Ovary (tissue), 9 donors: ENCODE measurements around the gene BBS12. TPM values are rescaled to one million over a fixed set of nuclear protein-coding genes. Genes with fewer than 3 reads are reported as not detected.

ENCODE experiments used
- DNase-seq, 5 donors: peaks; one replicate each; pipeline ENCODE4 v3.0.0-alpha.2; 2019 to 2020
- H3K27ac ChIP-seq, 2 donors: fragments of 200-600 bp; one replicate each; pipeline versions ENCODE4 v1.5.1 to v1.8.0; 2019 to 2022
- H3K27me3 ChIP-seq: fragments of 200-600 bp; one replicate; pipeline ENCODE4 v1.8.0; 2022
- H3K36me3 ChIP-seq: fragments of 200-600 bp; sonication (generic); one replicate; pipeline ENCODE4 v1.5.1; 2019
- H3K4me1 ChIP-seq: one replicate; pipeline ENCODE4 v1.8.1; 2013; ENCODE audit warnings: mild to moderate bottlenecking, moderate library complexity; ENCODE audit not compliant: insufficient read depth
- H3K4me3 ChIP-seq: fragments of 200-600 bp; sonication (generic); one replicate; pipeline ENCODE4 v1.5.1; 2017
- H3K9me3 ChIP-seq, 2 donors: fragments of 200-600 bp in 1 of 2; sonication (generic) in 1 of 2; one replicate each; pipeline versions ENCODE4 v1.5.1 to v1.8.1; 2013 to 2019; ENCODE audit warnings: mild to moderate bottlenecking in 1 of 2, moderate library complexity in 1 of 2
- EP300 ChIP-seq: sonication (generic); formaldehyde crosslinking; IDR thresholded peaks from one replicate; pipeline ENCODE4 v1.6.1; 2017; ENCODE audit warnings: antibody characterized with exemption
- POLR2A ChIP-seq: fragments of 450-650 bp; IDR thresholded peaks from one replicate; pipeline ENCODE4 v1.6.1; 2017; ENCODE audit warnings: antibody characterized with exemption, mild to moderate bottlenecking, moderate library complexity
- WGBS, 3 donors: extraction: QIAGEN DNeasy Blood & Tissue Kit in 1 of 3; methylation state at CpG; one replicate each; pipeline versions ENCODE4 v1.1.5 to v1.1.7; 2013 to 2017; 5-methylcytosine and 5-hydroxymethylcytosine counted together
- intact Hi-C, 4 donors: fragments of 100-400 bp; cut with DNase I; formaldehyde crosslinking; loops; one replicate each; pipeline versions ENCODE4 v1.11.0 to v1.15.1; 2022 to 2023
- polyA plus RNA-seq, 2 donors: library from polyadenylated mRNA; stranded (reverse); fragments of 200-250 nt in 1 of 2; fragments of 350-450 nt in 1 of 2; fragmentation: Illumina TruSeq in 1 of 2; extraction: RNeasy Lipid Tissue Mini Kit (QIAGEN cat#74804) in 1 of 2; gene quantifications; one replicate each; pipeline ENCODE4 v1.2.3, GENCODE V29; 2013 to 2014
- total RNA-seq, 7 donors: library from RNA; depleted of rRNA in 2 of 7; stranded (reverse); fragments of >200 nt in 2 of 7; fragmentation: NEBNext Ultra II Directional in 3 of 7; extraction: Animal tissue kit (Norgen Biotek cat#: 25700) in 3 of 7; gene quantifications; one replicate each; pipeline versions ENCODE4 v1.1.0 to v1.2.4, GENCODE V29; 2016 to 2023
- TF ChIP-seq, protein P1 (sequence below), 3 donors: fragments of 450-650 bp in 2 of 3; fragments of 200-600 bp in 1 of 3; IDR thresholded peaks; one replicate each; pipeline versions ENCODE4 v1.5.1 to v1.8.0; 2016 to 2022; ENCODE audit warnings: antibody characterized with exemption in 3 of 3, mild to moderate bottlenecking in 1 of 3
- donor health status: DM: no; HTN: no; CAD: no; lungs with moderate emphysema.
- donor health status: DM: no; HTN: no; CAD: no.
- donor health status: Bipolar disorder and iron deficiency.
- donor health status: DM: yes; HTN: yes; CAD: no.
- donor health status: DM: no; HTN: no; CAD: no.
- donor health status: DM: yes; HTN: yes; CAD: no.

The BBS12 gene
- total and polyA plus RNA-seq, 9 donors, result 2.6 to 6.8 (median 3.8) TPM

DNA sequence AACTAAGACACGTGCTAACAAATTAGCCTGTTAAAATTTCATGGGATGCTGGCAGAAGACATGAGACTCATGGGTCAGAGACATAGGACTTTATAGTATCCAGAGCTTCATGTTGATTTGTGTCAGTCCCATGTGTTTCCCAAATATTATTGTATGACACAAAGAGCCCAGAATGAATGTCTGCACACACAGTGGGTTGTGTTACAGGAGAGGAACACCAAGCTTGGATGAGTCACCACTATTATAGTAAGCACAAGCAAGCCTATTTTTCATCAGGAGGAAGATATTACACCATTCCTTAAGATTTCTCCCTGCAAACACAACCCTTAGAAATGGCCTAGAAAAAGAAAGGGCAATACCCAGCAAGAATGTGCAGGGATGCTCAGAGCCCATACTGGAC lies 15.4 kb downstream of the BBS12 start:
- no peak overlapping the region for H3K27ac ChIP-seq

DNA sequence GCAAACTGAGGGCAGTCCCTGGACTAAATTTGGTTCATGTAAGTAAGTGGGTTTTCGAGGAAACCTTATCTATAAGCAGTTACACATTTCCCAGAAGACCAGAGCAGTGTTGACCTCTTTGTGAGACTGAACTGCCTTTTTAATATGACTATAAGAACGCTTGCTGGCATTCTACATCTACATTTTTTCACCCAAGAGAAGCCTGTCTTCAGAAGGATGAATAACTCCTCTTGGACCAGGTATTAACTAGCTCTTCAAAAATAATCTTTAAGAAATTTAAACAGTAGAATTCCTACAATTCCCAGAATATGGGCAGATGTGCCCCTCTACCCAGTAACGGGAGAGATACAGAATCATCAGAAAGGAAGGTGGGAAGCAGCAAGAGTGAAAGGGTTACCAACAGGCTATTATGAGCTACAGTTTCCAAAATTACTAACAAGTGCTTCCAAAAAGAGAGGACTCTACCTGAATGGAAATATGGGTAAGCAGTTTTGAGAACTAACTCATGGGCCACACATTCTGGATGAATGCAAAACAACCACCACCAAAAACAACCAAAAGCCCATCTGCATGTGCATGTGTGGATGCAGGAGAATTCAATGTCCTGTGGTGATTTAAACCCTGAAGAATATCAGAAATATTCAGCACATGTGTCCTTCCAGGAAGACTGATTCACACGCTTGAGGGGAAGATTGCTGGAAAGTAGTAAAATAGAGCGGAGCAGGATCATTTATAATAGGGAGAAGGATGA lies 17.4 kb downstream of the BBS12 start:
- Histone ChIP-seq H3K27ac (no peak overlapping the region), H3K4me1 (no peaks in the 10 kb centered on the region), H3K9me3 (no peaks in the 10 kb centered on the region), H3K27me3 (no peaks in the 10 kb centered on the region), H3K36me3 (no peaks in the 10 kb centered on the region), H3K4me3 (no peak overlapping the region)
- no peak for DNase-seq
- intact Hi-C loops, result loop anchor here in 2 of 4 donors (10.0 kb wide), 1 partner anchor 175 kb away; the partner anchor contains the start of gene NUDT6 (in 2 of the 2)
- TF ChIP-seq, protein P1, sequence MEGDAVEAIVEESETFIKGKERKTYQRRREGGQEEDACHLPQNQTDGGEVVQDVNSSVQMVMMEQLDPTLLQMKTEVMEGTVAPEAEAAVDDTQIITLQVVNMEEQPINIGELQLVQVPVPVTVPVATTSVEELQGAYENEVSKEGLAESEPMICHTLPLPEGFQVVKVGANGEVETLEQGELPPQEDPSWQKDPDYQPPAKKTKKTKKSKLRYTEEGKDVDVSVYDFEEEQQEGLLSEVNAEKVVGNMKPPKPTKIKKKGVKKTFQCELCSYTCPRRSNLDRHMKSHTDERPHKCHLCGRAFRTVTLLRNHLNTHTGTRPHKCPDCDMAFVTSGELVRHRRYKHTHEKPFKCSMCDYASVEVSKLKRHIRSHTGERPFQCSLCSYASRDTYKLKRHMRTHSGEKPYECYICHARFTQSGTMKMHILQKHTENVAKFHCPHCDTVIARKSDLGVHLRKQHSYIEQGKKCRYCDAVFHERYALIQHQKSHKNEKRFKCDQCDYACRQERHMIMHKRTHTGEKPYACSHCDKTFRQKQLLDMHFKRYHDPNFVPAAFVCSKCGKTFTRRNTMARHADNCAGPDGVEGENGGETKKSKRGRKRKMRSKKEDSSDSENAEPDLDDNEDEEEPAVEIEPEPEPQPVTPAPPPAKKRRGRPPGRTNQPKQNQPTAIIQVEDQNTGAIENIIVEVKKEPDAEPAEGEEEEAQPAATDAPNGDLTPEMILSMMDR (IDR thresholded peaks at IDR 0.05), result no peak
- TF ChIP-seq POLR2A (no peak), EP300 (no peak)
- WGBS, 3 donors, result 78 to 85% (median 83%) methylated on average over 5 of the region's 5 CpGs

More for the DNA sequence above, 15.4 kb downstream of the BBS12 start:
- no peak for TF ChIP-seq POLR2A
- TF ChIP-seq, protein P1 (IDR thresholded peaks at IDR 0.05), result no peak
- TF ChIP-seq EP300, result no peak
- intact Hi-C loops, result no loop called here
- Histone ChIP-seq H3K27me3 (no peaks in the 10 kb centered on the region), H3K4me1 (no peaks in the 10 kb centered on the region), H3K36me3 (no peaks in the 10 kb centered on the region), H3K4me3 (no peak overlapping the region), H3K9me3 (no peaks in the 10 kb centered on the region)
- 84 to 100% (median 91%) methylated on average over 1 of the region's 1 CpG for WGBS, 3 donors
- DNase-seq, result no peak

DNA sequence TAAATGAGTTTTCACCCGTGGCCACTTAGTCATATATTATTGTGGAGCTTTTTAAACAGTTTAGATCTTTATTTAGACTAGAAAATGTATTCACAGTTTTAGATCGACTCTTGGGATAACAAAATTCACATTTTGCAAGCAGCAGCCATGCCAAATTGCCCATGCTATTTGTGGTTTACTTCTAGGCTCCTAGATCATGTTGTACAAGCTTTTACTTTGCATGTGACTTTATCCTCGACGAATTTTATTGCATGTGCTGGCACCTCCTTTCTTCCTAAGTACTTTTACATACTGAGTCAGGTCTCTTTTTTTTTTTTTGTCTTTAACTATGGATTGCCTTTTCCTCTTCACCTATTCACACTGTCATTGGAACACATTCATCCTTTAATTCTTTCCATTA lies 23.2 kb downstream of the BBS12 start:
- TF ChIP-seq POLR2A, result no peak
- no peak for TF ChIP-seq EP300
- TF ChIP-seq, protein P1 (IDR thresholded peaks at IDR 0.05), result no peak
- Histone ChIP-seq H3K9me3 (no peaks in the 10 kb centered on the region), H3K27ac (no peak overlapping the region), H3K36me3 (no peaks in the 10 kb centered on the region), H3K4me3 (no peak overlapping the region), H3K4me1 (no peaks in the 10 kb centered on the region), H3K27me3 (no peaks in the 10 kb centered on the region)
- no peak for DNase-seq
- intact Hi-C loops, result loop anchor here (5.0 to 10.0 kb wide), 3 partner anchors 157 to 169 kb away; partner anchors contain the start of gene NUDT6 (in 3 of the 4)
- 37 to 44% (median 43%) methylated on average over 4 of the region's 4 CpGs for WGBS, 3 donors

DNA sequence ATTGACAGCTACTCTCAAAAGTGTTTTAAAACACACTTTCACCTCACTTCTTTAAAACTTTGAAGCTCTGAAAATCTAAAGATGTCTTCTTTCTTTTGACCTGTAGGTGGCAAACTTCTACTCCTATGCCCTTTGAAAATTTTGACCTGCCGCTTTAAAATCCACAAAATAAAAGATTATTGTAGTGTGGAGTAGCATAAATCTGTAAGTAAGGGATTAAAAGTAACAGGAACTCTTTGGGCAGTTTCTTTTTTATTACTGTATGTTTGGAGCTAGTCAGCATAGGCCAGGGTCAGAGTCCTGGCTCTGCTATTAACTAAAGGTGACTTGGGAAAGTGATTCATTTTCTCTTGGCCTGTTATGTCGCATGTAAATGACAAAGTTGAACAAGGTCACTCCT lies 25.5 kb downstream of the BBS12 start:
- TF ChIP-seq, protein P1 (IDR thresholded peaks at IDR 0.05), result peak; percentile 22 to 77 (median 50)
- TF ChIP-seq POLR2A (no peak), EP300 (no peak)
- no peak overlapping the region for H3K27ac ChIP-seq

More for the DNA sequence above, 25.5 kb downstream of the BBS12 start:
- no peak for DNase-seq
- no peaks in the 10 kb centered on the region for H3K36me3 ChIP-seq
- 38 to 41% (median 39%) methylated on average over 2 of the region's 2 CpGs for WGBS, 3 donors
- H3K4me3 ChIP-seq, result no peak overlapping the region
- intact Hi-C loops, result loop anchor here (5.0 to 10.0 kb wide), 3 partner anchors 154 to 167 kb away; partner anchors contain the start of gene NUDT6 (in 3 of the 4)
- no peaks in the 10 kb centered on the region for H3K27me3 ChIP-seq
- no peaks in the 10 kb centered on the region for H3K9me3 ChIP-seq
- no peaks in the 10 kb centered on the region for H3K4me1 ChIP-seq
